Stimulated activated CD4-positive, alpha-beta T cell treated with anti-CD3 and anti-CD28 coated beads, Interleukin-1b, Interleukin-23, amount 100 ng/mL, for 24 hours (primary cell): ENCODE measurements around the gene PPFIA1.

Source experiments
- DNase-seq, 4 experiments: peaks; one replicate each; pipeline ENCODE4 v3.0.0-alpha.2; 2020; ENCODE audit warnings: low read depth in 4 of 4, low spot score in 1 of 4

The PPFIA1 gene

GRCh38 chr11:70270104-70270876, at the start of gene PPFIA1:
TSS of gene PPFIA1 (plus strand) at chr11:70270690. CDS start at chr11:70272173, 1,483 bp downstream.
- peak; percentile 86 to 93 (median 88) for DNase-seq

- no peak for DNase-seq
Measured at GRCh38 chr11:70220920-70221319, 49.6 kb upstream of the PPFIA1 start.

- no peak for DNase-seq
Measured at GRCh38 chr11:70225681-70226177, 44.8 kb upstream of the PPFIA1 start.

- DNase-seq: no peak
Measured at GRCh38 chr11:70226183-70226582, 44.3 kb upstream of the PPFIA1 start.

GRCh38 chr11:70226967-70227366, 43.5 kb upstream of the PPFIA1 start:
- DNase-seq: no peak

DNA sequence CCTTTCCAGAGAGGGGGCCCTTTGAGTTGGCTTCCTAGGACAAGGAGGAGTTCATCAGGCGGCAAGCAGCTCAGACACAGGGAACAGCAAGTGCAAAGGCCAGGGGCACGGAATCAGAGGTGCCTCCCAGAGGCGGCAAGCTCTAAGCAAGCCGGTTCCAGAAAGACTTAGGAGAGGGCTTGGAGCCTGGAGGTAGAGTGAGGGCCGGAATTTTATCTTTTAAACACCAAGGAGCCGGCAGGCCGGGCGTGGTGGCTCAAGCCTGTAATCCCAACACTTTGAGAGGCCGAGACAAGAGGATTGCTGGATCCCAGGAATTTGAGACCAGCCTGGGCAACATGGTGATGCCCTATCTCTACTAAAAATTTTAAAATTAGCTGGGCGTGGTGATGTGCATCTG, 40.8 kb upstream of the PPFIA1 start:
- no peak for DNase-seq

DNA sequence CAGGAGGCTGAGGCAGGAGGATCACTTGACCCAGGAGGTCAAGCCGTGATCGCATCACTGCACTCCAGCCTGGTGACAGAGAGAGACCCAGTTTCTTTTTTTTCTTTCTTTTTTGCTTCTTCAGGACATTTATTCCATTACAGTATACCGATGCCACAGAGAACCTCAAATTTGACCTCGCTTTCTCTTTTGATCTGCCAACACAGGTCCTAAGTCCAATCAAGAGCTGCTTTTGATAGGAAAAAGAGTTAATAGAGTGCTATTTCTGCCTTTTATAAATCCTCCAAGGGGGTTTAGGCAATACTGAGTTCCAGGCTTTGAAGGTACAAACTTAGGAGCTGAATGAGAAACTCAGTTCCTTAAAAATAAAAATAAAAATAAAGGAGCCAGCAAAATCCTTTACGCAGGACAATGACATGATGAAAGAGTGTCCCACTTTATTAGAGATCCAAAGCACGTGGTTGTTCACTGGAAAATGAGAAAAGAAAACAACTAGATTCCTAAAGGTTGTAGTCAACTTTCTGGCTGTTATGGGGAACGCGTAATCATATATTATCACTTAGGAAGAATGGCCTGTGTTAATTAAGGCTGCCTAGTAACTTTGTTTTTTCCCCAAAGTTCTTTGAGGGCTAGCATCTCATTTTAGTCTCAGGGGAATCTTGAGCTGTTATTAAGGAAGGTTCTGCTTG, 40.2 kb upstream of the PPFIA1 start:
- no peak for DNase-seq

- DNase-seq: no peak
Measured at GRCh38 chr11:70230840-70231710, 39.4 kb upstream of the PPFIA1 start.

DNA sequence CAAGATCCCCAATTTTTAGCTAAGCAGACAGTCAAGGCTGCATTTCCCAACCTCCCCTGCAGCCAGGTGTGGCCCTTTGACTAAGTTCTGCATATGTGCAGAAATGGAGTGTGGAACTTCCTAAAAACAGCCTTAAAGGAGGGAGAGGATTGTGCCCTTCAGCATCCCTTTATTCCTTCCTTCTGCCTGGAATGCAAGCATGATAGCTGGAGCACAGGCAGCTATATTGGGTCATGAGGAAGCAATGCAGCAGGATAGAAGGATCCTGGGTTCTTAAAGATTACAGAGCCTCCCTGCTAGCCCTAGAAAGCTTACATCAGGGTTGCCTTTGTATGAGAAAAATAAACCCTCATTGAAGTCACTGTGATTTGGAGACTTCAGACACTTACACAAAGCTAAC, 37.5 kb upstream of the PPFIA1 start:
- no peak for DNase-seq

GRCh38 chr11:70233511-70233934, 37.0 kb upstream of the PPFIA1 start:
- DNase-seq: no peak

DNA sequence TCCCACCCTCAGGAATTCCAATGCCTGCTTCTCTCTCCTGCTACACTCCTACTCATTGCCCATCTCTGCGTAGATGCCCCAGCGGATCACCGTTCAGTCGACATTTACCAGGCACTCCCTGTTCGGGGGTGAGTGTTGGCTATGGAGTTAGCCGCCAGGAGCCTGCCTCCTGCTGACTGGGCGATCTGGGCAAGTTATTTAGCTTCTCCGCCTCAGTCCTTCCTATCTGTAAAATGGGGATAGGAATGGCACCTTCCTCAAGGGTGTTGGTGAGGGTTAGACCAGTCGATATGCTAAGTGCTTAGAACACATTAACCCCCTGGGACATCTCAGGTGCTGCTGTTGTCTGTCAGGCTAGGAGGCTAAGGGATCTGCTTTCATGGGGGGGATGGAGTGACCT, 36.5 kb upstream of the PPFIA1 start:
- no peak for DNase-seq

GRCh38 chr11:70240337-70240736, 30.2 kb upstream of the PPFIA1 start:
- no peak for DNase-seq

- no peak for DNase-seq
Measured at GRCh38 chr11:70241709-70242108, 28.8 kb upstream of the PPFIA1 start.

- DNase-seq: no peak
Measured at GRCh38 chr11:70242885-70243284, 27.6 kb upstream of the PPFIA1 start.

- DNase-seq: no peak
Measured at GRCh38 chr11:70243912-70244652, 26.4 kb upstream of the PPFIA1 start.

DNA sequence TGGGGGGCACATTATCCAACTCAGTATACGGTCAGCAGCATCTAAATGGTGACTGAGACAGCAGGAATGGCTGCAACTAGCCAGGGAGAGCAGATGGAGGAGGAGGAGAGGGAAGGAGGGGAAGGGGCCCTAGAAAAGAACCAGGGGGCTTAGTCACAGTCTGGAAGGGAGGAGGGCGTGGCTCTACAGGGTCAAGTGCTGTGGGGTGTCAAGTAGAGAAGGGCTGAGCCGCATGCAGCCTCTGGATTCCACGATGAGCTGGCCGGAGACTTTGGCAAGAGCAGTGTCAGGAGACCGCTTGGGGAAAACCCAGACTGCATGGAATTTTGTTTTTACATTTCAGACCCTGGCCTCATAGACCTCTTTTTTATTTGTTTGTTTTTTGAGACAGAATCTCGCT, 25.8 kb upstream of the PPFIA1 start:
- DNase-seq: no peak

GRCh38 chr11:70246196-70246595, 24.3 kb upstream of the PPFIA1 start:
- DNase-seq: no peak

DNA sequence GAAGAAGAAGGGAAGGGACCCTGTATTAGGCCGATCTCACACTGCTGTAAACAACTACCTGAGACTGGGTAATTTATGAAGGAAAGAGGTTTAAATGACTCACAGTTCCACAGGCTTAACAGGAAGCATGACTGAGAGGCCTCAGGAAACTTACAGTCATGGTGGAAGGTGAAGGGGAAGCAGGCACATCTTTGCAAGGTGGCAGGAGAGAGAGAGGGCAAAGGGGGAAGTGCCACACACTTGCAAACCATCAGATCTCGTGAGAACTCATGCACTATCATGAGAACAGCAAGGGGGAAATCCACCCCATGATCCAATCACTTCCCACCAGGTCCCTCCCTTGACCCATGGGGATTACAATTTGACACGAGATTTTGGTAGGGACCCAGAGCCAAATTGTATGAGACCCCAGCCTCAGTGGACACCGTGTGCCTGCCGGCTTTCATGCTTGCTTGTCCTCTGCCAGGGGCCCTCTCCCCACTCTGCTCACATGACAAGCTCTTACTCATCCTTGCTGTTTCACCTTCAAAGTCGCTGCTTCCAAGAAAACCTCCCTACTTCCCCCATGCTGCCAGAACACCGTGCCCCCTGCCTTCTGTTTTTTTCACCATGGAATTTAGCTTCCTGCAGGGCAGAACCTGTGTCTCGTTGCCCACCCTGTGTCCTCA, 23.3 kb upstream of the PPFIA1 start:
- DNase-seq: no peak

DNA sequence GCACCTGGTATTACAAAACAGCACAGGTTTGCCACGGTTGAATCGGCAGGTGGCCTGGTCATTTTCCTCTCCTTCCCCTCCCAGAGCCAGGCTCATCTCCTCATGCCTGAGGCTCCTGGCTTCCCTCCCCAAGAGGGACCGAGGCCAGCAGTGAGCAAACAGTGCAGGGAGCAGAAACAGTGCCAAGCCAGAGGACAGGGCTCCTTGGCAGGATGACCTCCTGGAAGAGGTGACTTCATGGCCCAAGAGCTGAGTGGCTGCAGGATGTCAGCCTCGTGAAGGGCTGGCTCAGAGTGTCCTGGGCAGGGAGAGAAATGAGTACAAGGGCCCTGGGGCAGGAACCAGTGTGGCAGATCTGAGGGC, 22.8 kb upstream of the PPFIA1 start:
- DNase-seq: no peak
